Stimulated activated CD8-positive, alpha-beta memory T cell treated with anti-CD3 and anti-CD28 coated beads, Interleukin-7, amount 100 ng/mL, for 1 hour (primary cell): ENCODE measurements around the gene SPINK1.
"Not testable (repeated sequence)": the region's sequence is repeated elsewhere in the genome, so short reads cannot be mapped to it uniquely, and the experiment has no call there.

ENCODE experiments used
- DNase-seq, 2 donors: peaks; one replicate each; pipeline ENCODE4 v3.0.0-alpha.2; 2020; ENCODE audit warnings: low read depth in 2 of 2

Gene SPINK1

GRCh38 chr5:147809830-147810666, 21.4 kb downstream of the SPINK1 start:
- no peak for DNase-seq

- peak in 1 of 2 donors; percentile 14 for DNase-seq
Measured at GRCh38 chr5:147805030-147805454, 26.4 kb downstream of the SPINK1 start.

GRCh38 chr5:147804334-147804733, 27.1 kb downstream of the SPINK1 start:
- no peak for DNase-seq

GRCh38 chr5:147803926-147804325, 27.5 kb downstream of the SPINK1 start:
- no peak for DNase-seq

GRCh38 chr5:147803161-147803560, 28.3 kb downstream of the SPINK1 start:
- DNase-seq = not testable (repeated sequence)

GRCh38 chr5:147801461-147801860, 30.0 kb downstream of the SPINK1 start:
- no peak for DNase-seq

GRCh38 chr5:147800491-147800890, 31.0 kb downstream of the SPINK1 start:
- no peak for DNase-seq

GRCh38 chr5:147796556-147797308, 34.7 kb downstream of the SPINK1 start:
- DNase-seq = no peak

GRCh38 chr5:147791181-147791580, 40.3 kb downstream of the SPINK1 start:
- DNase-seq = no peak

GRCh38 chr5:147789820-147790219, 41.7 kb downstream of the SPINK1 start:
- DNase-seq = no peak

GRCh38 chr5:147788023-147788422, 43.4 kb downstream of the SPINK1 start:
- DNase-seq = no peak

- DNase-seq = no peak
Measured at GRCh38 chr5:147786142-147786541, 45.3 kb downstream of the SPINK1 start.

- DNase-seq = no peak
Measured at GRCh38 chr5:147784146-147784987, 47.1 kb downstream of the SPINK1 start.

GRCh38 chr5:147782110-147783028, 49.1 kb downstream of the SPINK1 start, which contains the start of gene JAKMIP2:
TSS of gene JAKMIP2 (minus strand) at chr5:147782728. CDS start at chr5:147671806, 110,922 bp downstream.
- peak; percentile 55 to 72 for DNase-seq

- DNase-seq = no peak
Measured at GRCh38 chr5:147780924-147781573, 50.4 kb downstream of the SPINK1 start.

- DNase-seq = no peak
Measured at GRCh38 chr5:147779694-147780093, 51.8 kb downstream of the SPINK1 start.

- DNase-seq = no peak
Measured at GRCh38 chr5:147776989-147777388, 54.5 kb downstream of the SPINK1 start.
